ENCODE measurements around the gene UBE2V1. TPM values are rescaled to one million over a fixed set of nuclear protein-coding genes. Genes with fewer than 3 reads are reported as not detected.
"Not testable (repeated sequence)": the region's sequence is repeated elsewhere in the genome, so short reads cannot be mapped to it uniquely, and the experiment has no call there.

Gene UBE2V1
- total RNA-seq, 1 experiment from 2014 or later = 203 TPM

DNA sequence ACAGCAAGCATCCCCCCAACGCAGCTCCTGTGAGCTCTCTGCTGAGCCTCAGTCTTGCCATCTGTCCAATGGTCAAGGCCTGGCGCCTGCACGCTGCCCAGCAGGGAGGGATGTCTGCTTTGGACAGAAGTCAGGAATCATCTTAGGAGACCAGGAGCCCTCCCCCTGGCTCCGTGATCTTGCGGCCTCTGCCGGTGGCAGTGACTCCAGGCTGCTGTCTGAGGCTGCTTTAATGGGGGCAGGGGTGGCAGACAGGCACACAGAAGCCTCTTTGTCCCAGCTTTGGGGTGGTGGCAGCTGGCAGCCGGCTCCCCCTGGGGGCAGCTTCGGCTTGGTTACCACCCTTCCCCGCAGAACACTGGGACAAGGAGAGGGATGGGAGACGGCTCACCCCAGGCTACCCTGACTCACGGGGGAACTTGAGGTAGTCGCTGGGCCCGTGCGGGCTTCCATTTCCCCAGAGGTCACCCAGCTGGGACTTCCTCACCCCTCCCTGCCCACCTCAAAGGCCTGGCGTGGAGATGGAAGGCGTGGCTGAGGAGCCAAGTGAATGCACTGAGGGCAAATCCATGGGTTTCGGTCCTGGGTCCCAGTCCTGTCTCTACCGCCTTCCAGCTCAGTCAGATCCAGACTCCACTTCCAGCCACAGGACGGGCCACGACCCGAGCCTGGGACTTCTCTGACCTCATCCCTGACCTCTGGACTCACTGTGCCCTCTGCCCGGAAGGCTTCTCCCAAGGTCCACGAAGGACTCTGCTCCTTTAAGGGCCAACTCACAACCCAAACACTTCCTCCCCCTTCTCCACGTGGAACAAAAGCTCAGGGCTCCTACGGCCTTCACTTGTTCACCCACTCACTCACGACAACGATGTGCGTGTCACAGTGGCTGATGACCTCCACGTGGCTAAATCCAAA lies 25.8 kb upstream of the UBE2V1 start:
- Histone ChIP-seq H3K27ac (ENCODE audit: low read depth, low read length, poor library complexity, severe bottlenecking) (no peak overlapping the region), H3K27me3 (replicated peaks; ENCODE audit: insufficient read depth, low read depth, low read length, poor library complexity) (no peaks in the 10 kb centered on the region), H3K4me1 (ENCODE audit: insufficient read depth, low read length, poor library complexity, severe bottlenecking) (no peaks in the 10 kb centered on the region), H3K9me3 (ENCODE audit: low read depth, low read length, poor library complexity, severe bottlenecking) (no peaks in the 10 kb centered on the region), H3K4me3 (ENCODE audit: low read depth, low read length, poor library complexity, severe bottlenecking) (no peak overlapping the region), H3K36me3 (ENCODE audit: insufficient read depth, low read length, poor library complexity, severe bottlenecking) (peaks cover 21% of the 10 kb centered on the region)
- CTCF ChIA-PET = no interaction called here
- intact Hi-C loops (cut with micrococcal nuclease; ENCODE audit: unreplicated experiment) = no loop called here
- DNase-seq (ENCODE audit: low spot score) = no peak
- no TSS peak for BruUV-seq (replicated peaks)
- TF ChIP-seq, protein P1, sequence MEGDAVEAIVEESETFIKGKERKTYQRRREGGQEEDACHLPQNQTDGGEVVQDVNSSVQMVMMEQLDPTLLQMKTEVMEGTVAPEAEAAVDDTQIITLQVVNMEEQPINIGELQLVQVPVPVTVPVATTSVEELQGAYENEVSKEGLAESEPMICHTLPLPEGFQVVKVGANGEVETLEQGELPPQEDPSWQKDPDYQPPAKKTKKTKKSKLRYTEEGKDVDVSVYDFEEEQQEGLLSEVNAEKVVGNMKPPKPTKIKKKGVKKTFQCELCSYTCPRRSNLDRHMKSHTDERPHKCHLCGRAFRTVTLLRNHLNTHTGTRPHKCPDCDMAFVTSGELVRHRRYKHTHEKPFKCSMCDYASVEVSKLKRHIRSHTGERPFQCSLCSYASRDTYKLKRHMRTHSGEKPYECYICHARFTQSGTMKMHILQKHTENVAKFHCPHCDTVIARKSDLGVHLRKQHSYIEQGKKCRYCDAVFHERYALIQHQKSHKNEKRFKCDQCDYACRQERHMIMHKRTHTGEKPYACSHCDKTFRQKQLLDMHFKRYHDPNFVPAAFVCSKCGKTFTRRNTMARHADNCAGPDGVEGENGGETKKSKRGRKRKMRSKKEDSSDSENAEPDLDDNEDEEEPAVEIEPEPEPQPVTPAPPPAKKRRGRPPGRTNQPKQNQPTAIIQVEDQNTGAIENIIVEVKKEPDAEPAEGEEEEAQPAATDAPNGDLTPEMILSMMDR (conservative IDR thresholded peaks at IDR 0.05; ENCODE audit: low read depth, low read length) = no peak
- no peak for TF ChIP-seq EZH2 (IDR thresholded peaks at IDR 0.05; ENCODE audit: borderline replicate concordance, low read depth, low read length, poor library complexity, severe bottlenecking)
- POLR2A ChIA-PET (ENCODE audit: low non-redundant PET) = interaction anchor here (0.6 kb wide), 1 partner anchor 14 kb away, joined by 3 read pairs; no protein-coding TSS in a partner anchor

DNA sequence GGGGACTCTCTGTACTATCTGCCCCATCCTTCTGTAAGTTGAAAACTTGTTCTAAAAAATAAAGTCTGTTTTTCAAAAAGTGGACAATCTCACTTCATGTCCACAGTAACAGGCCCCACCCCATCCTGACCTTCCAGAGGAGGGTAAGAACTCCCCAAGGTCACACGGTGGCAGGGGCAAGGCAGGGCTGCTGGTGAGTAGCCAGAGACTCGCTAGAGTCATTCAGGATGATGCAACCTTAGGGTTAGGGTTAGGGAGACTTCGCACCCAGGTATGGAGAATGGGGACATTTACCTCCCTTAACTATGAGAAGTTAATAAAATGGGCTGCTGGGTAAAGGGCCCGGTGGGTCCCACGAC lies 25.1 kb upstream of the UBE2V1 start:
- no peaks in the 10 kb centered on the region for H3K9me3 ChIP-seq (ENCODE audit: low read depth, low read length, poor library complexity, severe bottlenecking)
- BruUV-seq (replicated peaks) = no TSS peak
- H3K36me3 ChIP-seq (ENCODE audit: insufficient read depth, low read length, poor library complexity, severe bottlenecking) = peaks cover 24% of the 10 kb centered on the region
- H3K27me3 ChIP-seq (replicated peaks; ENCODE audit: insufficient read depth, low read depth, low read length, poor library complexity) = no peaks in the 10 kb centered on the region
- no peak for DNase-seq (ENCODE audit: low spot score)
- TF ChIP-seq, protein P1 (conservative IDR thresholded peaks at IDR 0.05; ENCODE audit: low read depth, low read length) = no peak
- no peak for TF ChIP-seq EZH2 (IDR thresholded peaks at IDR 0.05; ENCODE audit: borderline replicate concordance, low read depth, low read length, poor library complexity, severe bottlenecking)
- no peak overlapping the region for H3K4me3 ChIP-seq (ENCODE audit: low read depth, low read length, poor library complexity, severe bottlenecking)
- no peaks in the 10 kb centered on the region for H3K4me1 ChIP-seq (ENCODE audit: insufficient read depth, low read length, poor library complexity, severe bottlenecking)
- ChIA-PET CTCF (no interaction called here), POLR2A (ENCODE audit: low non-redundant PET) (no interaction called here)
- intact Hi-C loops (cut with micrococcal nuclease; ENCODE audit: unreplicated experiment) = no loop called here
- H3K27ac ChIP-seq (ENCODE audit: low read depth, low read length, poor library complexity, severe bottlenecking) = no peak overlapping the region

DNA sequence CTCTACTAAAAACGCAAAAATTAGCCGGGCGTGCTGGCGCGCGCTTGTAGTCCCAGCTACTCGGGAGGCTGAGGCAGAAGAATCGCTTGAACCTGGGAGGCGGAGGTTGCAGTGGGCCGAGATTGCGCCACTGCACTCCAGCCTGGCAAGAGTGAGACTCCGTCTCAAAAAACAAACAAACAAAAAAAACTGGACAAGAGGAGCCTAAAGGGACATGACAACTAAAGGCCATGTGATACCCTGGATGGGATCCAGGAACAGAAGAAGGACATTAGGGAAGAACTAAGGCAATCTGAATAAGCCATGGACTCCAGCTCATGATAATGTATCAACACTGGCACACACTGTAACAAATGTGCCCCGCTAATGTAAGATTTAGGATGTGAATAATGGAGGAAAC lies 24.8 kb upstream of the UBE2V1 start:
- CTCF ChIA-PET; POLR2A ChIA-PET (ENCODE audit: low non-redundant PET); intact Hi-C loops (cut with micrococcal nuclease; ENCODE audit: unreplicated experiment): not testable (repeated sequence)

More for the DNA sequence above, 24.8 kb upstream of the UBE2V1 start:
- H3K4me3 ChIP-seq (ENCODE audit: low read depth, low read length, poor library complexity, severe bottlenecking); BruUV-seq (replicated peaks); DNase-seq (ENCODE audit: low spot score); H3K27me3 ChIP-seq (replicated peaks; ENCODE audit: insufficient read depth, low read depth, low read length, poor library complexity); H3K27ac ChIP-seq (ENCODE audit: low read depth, low read length, poor library complexity, severe bottlenecking); H3K4me1 ChIP-seq (ENCODE audit: insufficient read depth, low read length, poor library complexity, severe bottlenecking); H3K9me3 ChIP-seq (ENCODE audit: low read depth, low read length, poor library complexity, severe bottlenecking): not testable (repeated sequence)
- H3K36me3 ChIP-seq (ENCODE audit: insufficient read depth, low read length, poor library complexity, severe bottlenecking) = peaks cover 20% of the 10 kb centered on the region
